IMR-90 (cell line): ENCODE results near the gene IGFBP5. TPM values are rescaled to one million over a fixed set of nuclear protein-coding genes. Genes with fewer than 3 reads are reported as not detected.

Experiments
- ATAC-seq: fragments of 200-7000 bp; cut with Tn5 transposase; 2 replicates; pipeline ENCODE4 v1.9.1; 2020; ENCODE audit warnings: low read depth, mild to moderate bottlenecking, moderate library complexity
- BruUV-seq: library from RNA; stranded (reverse); fragments of 400-500 nt; replicated peaks from 2 replicates; lab custom pipeline; 2021; lab: Mats Ljungman, UMichigan
- CTCF ChIA-PET: fragments of 300-600 bp; formaldehyde crosslinking; extraction: SDS; loops from one replicate; lab custom pipeline; 2021; ENCODE audit warnings: antibody characterized with exemption; lab: Yijun Ruan, JAX
- POLR2A ChIA-PET: fragments of 300-600 bp; sonication (Branson Sonifier 250); formaldehyde crosslinking; loops from one replicate; lab custom pipeline; 2022; ENCODE audit warnings: antibody characterized with exemption; ENCODE audit not compliant: unreplicated experiment; lab: Charles Lee
- DNase-seq: peaks from one replicate; pipeline ENCODE4 v3.0.0; 2013
- H2AFZ ChIP-seq: replicated peaks from 2 replicates; pipeline ENCODE3; 2013; ENCODE audit warnings: low read length, mild to moderate bottlenecking; ENCODE audit not compliant: poor library complexity
- H2AK5ac ChIP-seq: 2 replicates; pipeline ENCODE4 v1.6.1; 2013; ENCODE audit warnings: low read depth, low read length, inconsistent platforms
- H2AK9ac ChIP-seq: replicated peaks from 2 replicates; pipeline ENCODE3; 2013; ENCODE audit warnings: mild to moderate bottlenecking, low read depth, low read length, moderate library complexity; ENCODE audit not compliant: poor library complexity
- H2BK120ac ChIP-seq: 2 replicates; pipeline ENCODE4 v1.6.1; 2013; ENCODE audit warnings: low read depth, low read length, inconsistent platforms
- H2BK15ac ChIP-seq: 3 replicates; pipeline ENCODE4 v1.6.1; 2013; ENCODE audit warnings: low read depth, low read length, inconsistent platforms
- H2BK20ac ChIP-seq: 2 replicates; pipeline ENCODE4 v1.6.1; 2013; ENCODE audit warnings: low read depth, mild to moderate bottlenecking, inconsistent platforms, low read length, moderate library complexity
- H2BK5ac ChIP-seq: 2 replicates; pipeline ENCODE4 v1.6.1; 2013; ENCODE audit warnings: mild to moderate bottlenecking, low read depth, low read length, inconsistent platforms; ENCODE audit not compliant: poor library complexity, severe bottlenecking
- H3K14ac ChIP-seq: replicated peaks from 2 replicates; pipeline ENCODE4 v1.6.1; 2013; ENCODE audit warnings: low read depth, low read length, inconsistent platforms
- H3K18ac ChIP-seq: 2 replicates; pipeline ENCODE4 v1.6.1; 2013; ENCODE audit warnings: low read depth, low read length, control low read depth
- H3K23ac ChIP-seq: 2 replicates; pipeline ENCODE4 v1.6.1; 2013; ENCODE audit warnings: low read depth, low read length, inconsistent platforms
- H3K27ac ChIP-seq: 2 replicates; pipeline ENCODE4 v1.5.1; 2013; ENCODE audit warnings: mild to moderate bottlenecking, control low read depth, low read length; ENCODE audit not compliant: insufficient read depth
- H3K27me3 ChIP-seq: 2 replicates; pipeline ENCODE4 v1.6.1; 2013; ENCODE audit warnings: low read length; ENCODE audit not compliant: control insufficient read depth, insufficient read depth
- H3K36me3 ChIP-seq: 2 replicates; pipeline ENCODE4 v1.6.1; 2013; ENCODE audit warnings: low read length, mixed read lengths; ENCODE audit not compliant: control insufficient read depth, insufficient read depth
- H3K4ac ChIP-seq: 2 replicates; pipeline ENCODE4 v1.6.1; 2013; ENCODE audit warnings: low read depth, low read length, inconsistent platforms
- H3K4me1 ChIP-seq: 2 replicates; pipeline ENCODE4 v1.6.1; 2013; ENCODE audit warnings: low read length, mixed read lengths; ENCODE audit not compliant: control insufficient read depth, insufficient read depth
- H3K4me2 ChIP-seq: 2 replicates; pipeline ENCODE4 v1.6.1; 2013; ENCODE audit warnings: low read depth, mild to moderate bottlenecking, control low read depth, low read length, moderate library complexity
- H3K4me3 ChIP-seq: 2 replicates; pipeline ENCODE4 v1.5.1; 2013; ENCODE audit warnings: low read depth, mild to moderate bottlenecking, control low read depth, low read length, moderate library complexity; ENCODE audit not compliant: insufficient read depth
- H3K56ac ChIP-seq: 2 replicates; pipeline ENCODE4 v1.6.1; 2013; ENCODE audit warnings: low read length, inconsistent platforms; ENCODE audit not compliant: insufficient read depth; ENCODE audit errors: extremely low read depth
- H3K79me1 ChIP-seq, 2 experiments: 2 replicates each; pipeline ENCODE4 v1.6.1; 2013; ENCODE audit warnings: low read length in 2 of 2, inconsistent platforms in 1 of 2, low read depth in 1 of 2
- H3K9ac ChIP-seq: 2 replicates; pipeline ENCODE4 v1.6.1; 2013; ENCODE audit warnings: low read depth, low read length, control low read depth
- H3K9me1 ChIP-seq: 2 replicates; pipeline ENCODE4 v1.6.1; 2013; ENCODE audit warnings: low read length, inconsistent platforms; ENCODE audit not compliant: insufficient read depth
- H3K9me3 ChIP-seq: 2 replicates; pipeline ENCODE4 v1.6.1; 2013; ENCODE audit warnings: low read length; ENCODE audit not compliant: control insufficient read depth, insufficient read depth
- H4K20me1 ChIP-seq: 2 replicates; pipeline ENCODE4 v1.6.1; 2013; ENCODE audit warnings: low read length, inconsistent platforms; ENCODE audit not compliant: insufficient read depth
- H4K5ac ChIP-seq: 2 replicates; pipeline ENCODE4 v1.6.1; 2013; ENCODE audit warnings: mild to moderate bottlenecking, low read depth, low read length, control low read depth
- H4K8ac ChIP-seq, 2 experiments: 2 replicates each; pipeline ENCODE4 v1.6.1; 2013; ENCODE audit warnings: low read depth in 2 of 2, low read length in 2 of 2, control low read depth in 1 of 2, inconsistent platforms in 1 of 2
- H4K91ac ChIP-seq: 2 replicates; pipeline ENCODE4 v1.6.1; 2013; ENCODE audit warnings: low read depth, low read length, inconsistent platforms; ENCODE audit not compliant: insufficient read depth
- CTCF ChIP-seq: conservative IDR thresholded peaks from 2 replicates; pipeline ENCODE4 v1.5.1; 2012; ENCODE audit warnings: mild to moderate bottlenecking, low read depth, low read length, improper control_type of control experiment
- MAZ ChIP-seq: IDR thresholded peaks from 2 replicates; pipeline ENCODE4 v1.6.1; 2012; ENCODE audit warnings: low read depth, mild to moderate bottlenecking, low read length, improper control_type of control experiment, moderate library complexity, borderline replicate concordance
- MXI1 ChIP-seq: IDR thresholded peaks from 2 replicates; pipeline ENCODE4 v1.6.1; 2012; ENCODE audit warnings: low read depth, mild to moderate bottlenecking, low read length, moderate library complexity, borderline replicate concordance
- RAD21 ChIP-seq: IDR thresholded peaks from 2 replicates; pipeline ENCODE4 v1.6.1; 2012; ENCODE audit warnings: low read length, improper control_type of control experiment
- SMC3 ChIP-seq: fragments of 150-350 bp; IDR thresholded peaks from 2 replicates; pipeline ENCODE4 v1.6.1; 2016; ENCODE audit warnings: low read depth, mild to moderate bottlenecking, antibody characterized with exemption, low read length, moderate library complexity
- WGBS, 2 experiments: methylation state at CpG; one replicate each; pipeline versions ENCODE4 v1.1.5 to v1.1.7; 2013; ENCODE audit warnings: missing lambda C conversion rate in 2 of 2; ENCODE audit not compliant: insufficient read length in 1 of 2; ENCODE audit errors: extremely low coverage in 2 of 2; 5-methylcytosine and 5-hydroxymethylcytosine counted together
- dilution Hi-C: fragments of 300-500 bp; cut with HindIII; formaldehyde crosslinking; loops from one replicate; pipeline ENCODE4 v1.14.3; 2018; ENCODE audit warnings: low sequenced_read_pairs; ENCODE audit not compliant: unreplicated experiment
- in situ Hi-C: fragments of 300-500 bp; cut with MboI; formaldehyde crosslinking; loops from 3 replicates; pipeline ENCODE4 v1.14.3; 2019; ENCODE audit warnings: low sequenced_read_pairs, inconsistent platforms, mixed read lengths
- intact Hi-C: fragments of 100-400 bp; cut with micrococcal nuclease; formaldehyde crosslinking; loops from 2 replicates; pipeline ENCODE4 v1.10.0; 2022
- polyA plus RNA-seq, 3 experiments: library from polyadenylated mRNA; depleted of rRNA; stranded (reverse); fragments of >200 nt; gene quantifications; 2 replicates each; pipeline ENCODE4 v1.2.3, GENCODE V29; 2012; ENCODE audit warnings: low replicate concordance in 1 of 3
- total RNA-seq: library from RNA; depleted of rRNA; stranded (reverse); fragments of >200 nt; gene quantifications from 2 replicates; pipeline ENCODE4 v1.2.3, GENCODE V29; 2012

The IGFBP5 gene
- total and polyA plus RNA-seq, 2 of the 4 experiments (the other 2 are of a cell fraction): 392 to 1,339 TPM

DNA sequence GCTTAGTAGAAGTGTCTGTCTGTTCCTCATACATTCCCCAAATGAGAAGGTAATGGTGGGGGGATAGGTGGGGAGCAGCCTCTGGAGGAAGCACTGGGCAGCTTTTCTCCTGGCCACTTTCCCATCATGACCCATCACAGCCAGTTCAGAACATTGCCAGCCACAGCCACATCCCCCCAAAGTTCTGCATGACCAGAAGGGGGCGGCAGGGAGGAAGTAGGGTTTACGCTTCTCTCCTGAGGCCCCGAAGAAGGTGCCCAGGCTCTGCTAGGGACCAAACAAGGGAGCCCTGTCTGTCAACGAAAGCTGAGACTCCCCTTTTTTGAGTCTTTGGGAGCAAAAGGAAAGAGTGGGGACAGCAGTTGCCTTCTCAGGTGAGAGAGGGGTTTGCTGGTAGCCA is 7.7 kb downstream of the IGFBP5 start:
- peak; percentile 49 for TF ChIP-seq CTCF
- TF ChIP-seq MAZ: peak; percentile 26; the same call in 1 of the 2 replicates
- peak; percentile 38 for TF ChIP-seq RAD21
- peak; percentile 52 for TF ChIP-seq SMC3
- no peak for TF ChIP-seq MXI1
- Histone ChIP-seq H2AFZ (peak overlapping the region; percentile 8), H3K23ac (no peak overlapping the region), H3K27me3 (no peaks in the 10 kb centered on the region), H2BK5ac (no peak overlapping the region), H4K5ac (no peak overlapping the region), H2BK20ac (no peak overlapping the region), H2BK120ac (no peak overlapping the region), H3K4ac (no peak overlapping the region), H3K4me1 (peaks cover 7% of the 10 kb centered on the region), H2AK5ac (no peak overlapping the region), H3K14ac (no peak overlapping the region), H3K9me3 (no peaks in the 10 kb centered on the region), H3K27ac (peak overlapping the region; percentile 31; the same call in 1 of the 2 replicates), H3K36me3 (peaks cover 82% of the 10 kb centered on the region), H3K9ac (peak overlapping the region; percentile 41; the same call in 1 of the 2 replicates), H4K8ac (no peak overlapping the region), H3K4me2 (peak overlapping the region; percentile 24), H3K56ac (no peak overlapping the region), H3K18ac (no peak overlapping the region), H3K79me1 (peaks cover 0 to 87% of the 10 kb centered on the region in 2 experiments; a peak in 2 of 4 replicates), H4K20me1 (peaks cover 97% of the 10 kb centered on the region), H2AK9ac (no peak overlapping the region), H4K91ac (no peak overlapping the region), H2BK15ac (no peak overlapping the region), H3K9me1 (peaks cover 33% of the 10 kb centered on the region), H3K4me3 (peak overlapping the region; percentile 1; the same call in 1 of the 2 replicates)
- DNase-seq: no peak
- ATAC-seq: no peak
- ChIA-PET POLR2A (no interaction called here), CTCF (interaction anchor here (0.8 kb wide), 1 partner anchor 631 kb away, joined by 3 read pairs; no protein-coding TSS in a partner anchor)
- 50% methylated on average over 2 of the region's 4 CpGs; no CpG with 5 or more reads in 1 of the 2 experiments for WGBS, 2 experiments
- intact Hi-C loops (no loop called here), in situ Hi-C loops (no loop called here), dilution Hi-C loops (loop anchor here (25.0 kb wide), 2 partner anchors 475 to 825 kb away; no protein-coding TSS in a partner anchor)
- no TSS peak for BruUV-seq
